IMR-90 (cell line): Measurements from ENCODE around the gene ARHGAP24. TPM values are rescaled to one million over a fixed set of nuclear protein-coding genes. Genes with fewer than 3 reads are reported as not detected.

Experiments used
- ATAC-seq: fragments of 200-7000 bp; cut with Tn5 transposase; 2 replicates; pipeline ENCODE4 v1.9.1; 2020; ENCODE audit warnings: low read depth, mild to moderate bottlenecking, moderate library complexity
- BruUV-seq: library from RNA; stranded (reverse); fragments of 400-500 nt; replicated peaks from 2 replicates; lab custom pipeline; 2021; lab: Mats Ljungman, UMichigan
- CTCF ChIA-PET: fragments of 300-600 bp; formaldehyde crosslinking; extraction: SDS; loops from one replicate; lab custom pipeline; 2021; ENCODE audit warnings: antibody characterized with exemption; lab: Yijun Ruan, JAX
- POLR2A ChIA-PET: fragments of 300-600 bp; sonication (Branson Sonifier 250); formaldehyde crosslinking; loops from one replicate; lab custom pipeline; 2022; ENCODE audit warnings: antibody characterized with exemption; ENCODE audit not compliant: unreplicated experiment; lab: Charles Lee
- DNase-seq: peaks from one replicate; pipeline ENCODE4 v3.0.0; 2013
- H2AFZ ChIP-seq: replicated peaks from 2 replicates; pipeline ENCODE3; 2013; ENCODE audit warnings: low read length, mild to moderate bottlenecking; ENCODE audit not compliant: poor library complexity
- H2AK5ac ChIP-seq: 2 replicates; pipeline ENCODE4 v1.6.1; 2013; ENCODE audit warnings: low read depth, low read length, inconsistent platforms
- H2AK9ac ChIP-seq: replicated peaks from 2 replicates; pipeline ENCODE3; 2013; ENCODE audit warnings: mild to moderate bottlenecking, low read depth, low read length, moderate library complexity; ENCODE audit not compliant: poor library complexity
- H2BK120ac ChIP-seq: 2 replicates; pipeline ENCODE4 v1.6.1; 2013; ENCODE audit warnings: low read depth, low read length, inconsistent platforms
- H2BK15ac ChIP-seq: 3 replicates; pipeline ENCODE4 v1.6.1; 2013; ENCODE audit warnings: low read depth, low read length, inconsistent platforms
- H2BK20ac ChIP-seq: 2 replicates; pipeline ENCODE4 v1.6.1; 2013; ENCODE audit warnings: low read depth, mild to moderate bottlenecking, inconsistent platforms, low read length, moderate library complexity
- H2BK5ac ChIP-seq: 2 replicates; pipeline ENCODE4 v1.6.1; 2013; ENCODE audit warnings: mild to moderate bottlenecking, low read depth, low read length, inconsistent platforms; ENCODE audit not compliant: poor library complexity, severe bottlenecking
- H3K14ac ChIP-seq: replicated peaks from 2 replicates; pipeline ENCODE4 v1.6.1; 2013; ENCODE audit warnings: low read depth, low read length, inconsistent platforms
- H3K18ac ChIP-seq: 2 replicates; pipeline ENCODE4 v1.6.1; 2013; ENCODE audit warnings: low read depth, low read length, control low read depth
- H3K23ac ChIP-seq: 2 replicates; pipeline ENCODE4 v1.6.1; 2013; ENCODE audit warnings: low read depth, low read length, inconsistent platforms
- H3K27ac ChIP-seq: 2 replicates; pipeline ENCODE4 v1.5.1; 2013; ENCODE audit warnings: mild to moderate bottlenecking, control low read depth, low read length; ENCODE audit not compliant: insufficient read depth
- H3K27me3 ChIP-seq: 2 replicates; pipeline ENCODE4 v1.6.1; 2013; ENCODE audit warnings: low read length; ENCODE audit not compliant: control insufficient read depth, insufficient read depth
- H3K36me3 ChIP-seq: 2 replicates; pipeline ENCODE4 v1.6.1; 2013; ENCODE audit warnings: low read length, mixed read lengths; ENCODE audit not compliant: control insufficient read depth, insufficient read depth
- H3K4ac ChIP-seq: 2 replicates; pipeline ENCODE4 v1.6.1; 2013; ENCODE audit warnings: low read depth, low read length, inconsistent platforms
- H3K4me1 ChIP-seq: 2 replicates; pipeline ENCODE4 v1.6.1; 2013; ENCODE audit warnings: low read length, mixed read lengths; ENCODE audit not compliant: control insufficient read depth, insufficient read depth
- H3K4me2 ChIP-seq: 2 replicates; pipeline ENCODE4 v1.6.1; 2013; ENCODE audit warnings: low read depth, mild to moderate bottlenecking, control low read depth, low read length, moderate library complexity
- H3K4me3 ChIP-seq: 2 replicates; pipeline ENCODE4 v1.5.1; 2013; ENCODE audit warnings: low read depth, mild to moderate bottlenecking, control low read depth, low read length, moderate library complexity; ENCODE audit not compliant: insufficient read depth
- H3K56ac ChIP-seq: 2 replicates; pipeline ENCODE4 v1.6.1; 2013; ENCODE audit warnings: low read length, inconsistent platforms; ENCODE audit not compliant: insufficient read depth; ENCODE audit errors: extremely low read depth
- H3K79me1 ChIP-seq, 2 experiments: 2 replicates each; pipeline ENCODE4 v1.6.1; 2013; ENCODE audit warnings: low read length in 2 of 2, inconsistent platforms in 1 of 2, low read depth in 1 of 2
- H3K9ac ChIP-seq: 2 replicates; pipeline ENCODE4 v1.6.1; 2013; ENCODE audit warnings: low read depth, low read length, control low read depth
- H3K9me1 ChIP-seq: 2 replicates; pipeline ENCODE4 v1.6.1; 2013; ENCODE audit warnings: low read length, inconsistent platforms; ENCODE audit not compliant: insufficient read depth
- H3K9me3 ChIP-seq: 2 replicates; pipeline ENCODE4 v1.6.1; 2013; ENCODE audit warnings: low read length; ENCODE audit not compliant: control insufficient read depth, insufficient read depth
- H4K20me1 ChIP-seq: 2 replicates; pipeline ENCODE4 v1.6.1; 2013; ENCODE audit warnings: low read length, inconsistent platforms; ENCODE audit not compliant: insufficient read depth
- H4K5ac ChIP-seq: 2 replicates; pipeline ENCODE4 v1.6.1; 2013; ENCODE audit warnings: mild to moderate bottlenecking, low read depth, low read length, control low read depth
- H4K8ac ChIP-seq, 2 experiments: 2 replicates each; pipeline ENCODE4 v1.6.1; 2013; ENCODE audit warnings: low read depth in 2 of 2, low read length in 2 of 2, control low read depth in 1 of 2, inconsistent platforms in 1 of 2
- H4K91ac ChIP-seq: 2 replicates; pipeline ENCODE4 v1.6.1; 2013; ENCODE audit warnings: low read depth, low read length, inconsistent platforms; ENCODE audit not compliant: insufficient read depth
- BHLHE40 ChIP-seq: fragments of 150-350 bp; IDR thresholded peaks from 2 replicates; pipeline ENCODE4 v1.6.1; 2016; ENCODE audit warnings: mild to moderate bottlenecking, low read depth, low read length
- CEBPB ChIP-seq: IDR thresholded peaks from 2 replicates; pipeline ENCODE4 v1.6.1; 2012; ENCODE audit warnings: low read depth, low read length, improper control_type of control experiment
- CHD1 ChIP-seq: IDR thresholded peaks from 2 replicates; pipeline ENCODE4 v1.6.1; 2012; ENCODE audit warnings: low read depth, low read length, improper control_type of control experiment
- FOS ChIP-seq: fragments of 150-350 bp; IDR thresholded peaks from 2 replicates; pipeline ENCODE4 v1.6.1; 2016; ENCODE audit warnings: low read depth, low read length
- MAZ ChIP-seq: IDR thresholded peaks from 2 replicates; pipeline ENCODE4 v1.6.1; 2012; ENCODE audit warnings: low read depth, mild to moderate bottlenecking, low read length, improper control_type of control experiment, moderate library complexity, borderline replicate concordance
- NFE2L2 ChIP-seq: fragments of 150-350 bp; IDR thresholded peaks from 2 replicates; pipeline ENCODE4 v1.6.1; 2016; ENCODE audit warnings: low read depth, mild to moderate bottlenecking, low read length
- POLR2A ChIP-seq: IDR thresholded peaks from 2 replicates; pipeline ENCODE4 v1.6.1; 2012; ENCODE audit warnings: mild to moderate bottlenecking, low read depth, low read length
- RCOR1 ChIP-seq: IDR thresholded peaks from 2 replicates; pipeline ENCODE4 v1.6.1; 2012; ENCODE audit warnings: mild to moderate bottlenecking, low read length, improper control_type of control experiment; ENCODE audit not compliant: insufficient replicate concordance
- RFX5 ChIP-seq: IDR thresholded peaks from 2 replicates; pipeline ENCODE4 v1.8.0; 2012; ENCODE audit warnings: low read depth, mild to moderate bottlenecking, low read length, moderate library complexity
- whole genome bisulfite sequencing, 2 experiments: methylation state at CpG; one replicate each; pipeline versions ENCODE4 v1.1.5 to v1.1.7; 2013; ENCODE audit warnings: missing lambda C conversion rate in 2 of 2; ENCODE audit not compliant: insufficient read length in 1 of 2; ENCODE audit errors: extremely low coverage in 2 of 2; 5-methylcytosine and 5-hydroxymethylcytosine counted together
- dilution Hi-C: fragments of 300-500 bp; cut with HindIII; formaldehyde crosslinking; loops from one replicate; pipeline ENCODE4 v1.14.3; 2018; ENCODE audit warnings: low sequenced_read_pairs; ENCODE audit not compliant: unreplicated experiment
- in situ Hi-C: fragments of 300-500 bp; cut with MboI; formaldehyde crosslinking; loops from 3 replicates; pipeline ENCODE4 v1.14.3; 2019; ENCODE audit warnings: low sequenced_read_pairs, inconsistent platforms, mixed read lengths
- intact Hi-C: fragments of 100-400 bp; cut with micrococcal nuclease; formaldehyde crosslinking; loops from 2 replicates; pipeline ENCODE4 v1.10.0; 2022
- polyA plus RNA-seq, 3 experiments: library from polyadenylated mRNA; depleted of rRNA; stranded (reverse); fragments of >200 nt; gene quantifications; 2 replicates each; pipeline ENCODE4 v1.2.3, GENCODE V29; 2012; ENCODE audit warnings: low replicate concordance in 1 of 3
- total RNA-seq: library from RNA; depleted of rRNA; stranded (reverse); fragments of >200 nt; gene quantifications from 2 replicates; pipeline ENCODE4 v1.2.3, GENCODE V29; 2012
- TF ChIP-seq, protein P1 (sequence below): fragments of 150-350 bp; IDR thresholded peaks from 2 replicates; pipeline ENCODE4 v1.6.1; 2017; ENCODE audit warnings: mild to moderate bottlenecking, antibody characterized with exemption, low read length, low read depth
- TF ChIP-seq, protein P2 (sequence below): fragments of 150-350 bp; IDR thresholded peaks from 2 replicates; pipeline ENCODE4 v1.6.1; 2016; ENCODE audit warnings: low read depth, mild to moderate bottlenecking, low read length, moderate library complexity, borderline replicate concordance

ARHGAP24 gene
- total and polyA plus RNA-seq, 2 of the 4 experiments (the other 2 are of a cell fraction), result 11.9 to 24.0 TPM

DNA sequence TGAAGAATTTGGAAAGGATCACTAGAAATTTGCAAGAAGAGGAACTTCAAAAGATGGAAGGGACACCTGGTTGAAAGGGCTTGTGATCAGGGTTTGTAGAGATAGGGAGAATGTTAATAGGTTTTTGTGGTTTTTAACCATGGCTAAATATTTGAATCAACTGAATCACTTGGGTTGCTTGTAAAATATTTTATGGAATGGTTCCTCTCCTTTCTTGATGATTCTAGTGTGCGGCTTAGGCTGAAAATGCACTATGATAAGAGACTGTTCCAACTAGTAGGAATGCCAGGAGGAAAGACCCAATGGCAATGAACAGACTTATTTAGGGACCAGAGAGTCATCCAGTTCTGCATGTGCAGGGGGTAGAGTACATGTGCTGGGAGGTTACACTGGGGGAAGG is 408.2 kb downstream of the ARHGAP24 start:
- H3K36me3 ChIP-seq, result no peaks in the 10 kb centered on the region
- no peak overlapping the region for H3K23ac ChIP-seq
- H4K91ac ChIP-seq, result no peak overlapping the region
- H4K8ac ChIP-seq, result no peak overlapping the region
- no peak overlapping the region for H3K9ac ChIP-seq
- dilution Hi-C loops (no loop called here), in situ Hi-C loops (no loop called here), intact Hi-C loops (no loop called here)
- ChIA-PET POLR2A (no interaction called here), CTCF (no interaction called here)
- H3K4me1 ChIP-seq, result no peaks in the 10 kb centered on the region
- ATAC-seq, result no peak
- no peak overlapping the region for H2BK5ac ChIP-seq
- no peak overlapping the region for H2BK20ac ChIP-seq
- H3K4me3 ChIP-seq, result no peak overlapping the region
- TF ChIP-seq, protein P1, sequence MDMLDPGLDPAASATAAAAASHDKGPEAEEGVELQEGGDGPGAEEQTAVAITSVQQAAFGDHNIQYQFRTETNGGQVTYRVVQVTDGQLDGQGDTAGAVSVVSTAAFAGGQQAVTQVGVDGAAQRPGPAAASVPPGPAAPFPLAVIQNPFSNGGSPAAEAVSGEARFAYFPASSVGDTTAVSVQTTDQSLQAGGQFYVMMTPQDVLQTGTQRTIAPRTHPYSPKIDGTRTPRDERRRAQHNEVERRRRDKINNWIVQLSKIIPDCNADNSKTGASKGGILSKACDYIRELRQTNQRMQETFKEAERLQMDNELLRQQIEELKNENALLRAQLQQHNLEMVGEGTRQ, result no peak
- TF ChIP-seq BHLHE40, result no peak
- no peak for TF ChIP-seq FOS
- no peak for TF ChIP-seq NFE2L2
- TF ChIP-seq CHD1, result no peak
- no peak for TF ChIP-seq MAZ
- TF ChIP-seq POLR2A, result no peak
- no peak for TF ChIP-seq CEBPB
- TF ChIP-seq, protein P2, sequence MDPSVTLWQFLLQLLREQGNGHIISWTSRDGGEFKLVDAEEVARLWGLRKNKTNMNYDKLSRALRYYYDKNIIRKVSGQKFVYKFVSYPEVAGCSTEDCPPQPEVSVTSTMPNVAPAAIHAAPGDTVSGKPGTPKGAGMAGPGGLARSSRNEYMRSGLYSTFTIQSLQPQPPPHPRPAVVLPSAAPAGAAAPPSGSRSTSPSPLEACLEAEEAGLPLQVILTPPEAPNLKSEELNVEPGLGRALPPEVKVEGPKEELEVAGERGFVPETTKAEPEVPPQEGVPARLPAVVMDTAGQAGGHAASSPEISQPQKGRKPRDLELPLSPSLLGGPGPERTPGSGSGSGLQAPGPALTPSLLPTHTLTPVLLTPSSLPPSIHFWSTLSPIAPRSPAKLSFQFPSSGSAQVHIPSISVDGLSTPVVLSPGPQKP, result no peak
- no peak for TF ChIP-seq RCOR1
- no peak for TF ChIP-seq RFX5
- DNase-seq, result no peak
- H3K27me3 ChIP-seq, result no peaks in the 10 kb centered on the region
- no peak overlapping the region for H3K4me2 ChIP-seq
- no peak overlapping the region for H3K18ac ChIP-seq
- no CpG with 5 or more reads among the region's 1 CpG for WGBS, 2 experiments
- H2AK9ac ChIP-seq, result no peak overlapping the region
- H3K4ac ChIP-seq, result no peak overlapping the region
- no TSS peak for BruUV-seq
- H3K27ac ChIP-seq, result no peak overlapping the region
- peaks cover 4% of the 10 kb centered on the region; the same call in 1 of the 2 replicates for H4K20me1 ChIP-seq
- no peak overlapping the region for H2AFZ ChIP-seq
- 0 out of 2 replicates have a peak overlapping the region, but pooled peaks have one; percentile 45 for H3K14ac ChIP-seq
- H3K9me1 ChIP-seq, result peaks cover 4% of the 10 kb centered on the region
- no peaks in the 10 kb centered on the region for H3K9me3 ChIP-seq
- no peak overlapping the region for H4K5ac ChIP-seq
- peaks cover 17 to 32% of the 10 kb centered on the region in 2 experiments; a peak in 3 of 4 replicates for H3K79me1 ChIP-seq
- no peak overlapping the region for H2BK15ac ChIP-seq
- no peak overlapping the region for H3K56ac ChIP-seq
- H2BK120ac ChIP-seq, result no peak overlapping the region
- H2AK5ac ChIP-seq, result no peak overlapping the region
